HCT116 (cell line): Measurements from ENCODE around the gene APOL3. TPM values are rescaled to one million over a fixed set of nuclear protein-coding genes. Genes with fewer than 3 reads are reported as not detected.

ENCODE experiments used
- ATAC-seq: fragments of 200-7000 bp; cut with Tn5 transposase; 2 replicates; pipeline ENCODE4 v1.9.1; 2020; ENCODE audit warnings: mild to moderate bottlenecking, moderate library complexity
- BruUV-seq: library from RNA; stranded (reverse); fragments of 400-500 nt; replicated peaks from 2 replicates; lab custom pipeline; 2021; lab: Mats Ljungman, UMichigan
- CTCF ChIA-PET: fragments of 300-600 bp; sonication (Branson Sonifier 250); formaldehyde crosslinking; loops from one replicate; lab custom pipeline; 2021; ENCODE audit warnings: antibody characterized with exemption; lab: Charles Lee
- POLR2A ChIA-PET: fragments of 300-600, 350-600 bp; sonication (Branson Sonifier 250); formaldehyde crosslinking; loops from one replicate; lab custom pipeline; 2021; ENCODE audit warnings: antibody characterized with exemption; lab: Charles Lee
- RAD21 ChIA-PET, 2 experiments: fragments of 300-600 bp; sonication (Branson Sonifier 250); formaldehyde crosslinking; loops; one replicate each; lab custom pipeline; 2023; ENCODE audit warnings: low total read pairs in 2 of 2; ENCODE audit not compliant: uncharacterized antibody in 2 of 2, unreplicated experiment in 2 of 2, low non-redundant PET in 1 of 2; lab: Charles Lee
- DNase-seq: peaks from one replicate; pipeline ENCODE4 v3.0.0-alpha.2; 2010; ENCODE audit warnings: low read depth, low spot score
- H2AFZ ChIP-seq: fragments of 200-600 bp; shearing (Covaris generic), sonication (generic); 2 replicates; pipeline ENCODE4 v1.6.1; 2017; ENCODE audit warnings: low read depth, mixed run types, mixed read lengths, antibody characterized with exemption, low read length; ENCODE audit not compliant: poor library complexity, severe bottlenecking
- H3K27ac ChIP-seq: 2 replicates; pipeline ENCODE4 v1.5.1; 2012; ENCODE audit warnings: low read depth, low read length
- H3K27me3 ChIP-seq: fragments of 200-600 bp; sonication (generic); 2 replicates; pipeline ENCODE4 v1.6.1; 2016; ENCODE audit warnings: mixed run types, low read length, mixed read lengths; ENCODE audit not compliant: insufficient read depth
- H3K36me3 ChIP-seq, 2 experiments: fragments of 200-500 bp in 1 of 2; fragments of 200-600 bp in 1 of 2; sonication (Bioruptor generic) in 1 of 2; sonication (generic) in 1 of 2; 2 replicates each; pipeline versions ENCODE4 v1.5.1 to v1.6.1; 2014 to 2016; ENCODE audit warnings: low read length in 2 of 2, inconsistent platforms in 1 of 2, mixed read lengths in 1 of 2, mixed run types in 1 of 2; ENCODE audit not compliant: insufficient read depth in 2 of 2, control insufficient read depth in 1 of 2
- H3K4me1 ChIP-seq, 2 experiments: fragments of 200-600 bp in 1 of 2; sonication (generic) in 1 of 2; 2 replicates each; pipeline versions ENCODE4 v1.5.1 to v1.6.1; 2012 to 2017; ENCODE audit warnings: low read length in 2 of 2, inconsistent platforms in 1 of 2, mild to moderate bottlenecking in 1 of 2, mixed read lengths in 1 of 2, mixed run types in 1 of 2, moderate library complexity in 1 of 2; ENCODE audit not compliant: insufficient read depth in 2 of 2, control insufficient read depth in 1 of 2
- H3K4me2 ChIP-seq: fragments of 200-600 bp; sonication (generic); 2 replicates; pipeline ENCODE4 v1.6.1; 2017; ENCODE audit warnings: mixed run types, low read length, mixed read lengths
- H3K4me3 ChIP-seq, 2 experiments: fragments of 200-600 bp in 1 of 2; sonication (generic) in 1 of 2; replicated peaks in 1 of 2; 2 replicates each; pipeline ENCODE4 v1.5.1; 2011 to 2016; ENCODE audit warnings: low read length in 2 of 2, control low read depth in 1 of 2, low read depth in 1 of 2, mild to moderate bottlenecking in 1 of 2, mixed read lengths in 1 of 2, mixed run types in 1 of 2
- H3K79me2 ChIP-seq: fragments of 200-600 bp; sonication (generic); 2 replicates; pipeline ENCODE4 v1.6.1; 2017; ENCODE audit warnings: mild to moderate bottlenecking, mixed run types, low read length, moderate library complexity, mixed read lengths; ENCODE audit not compliant: insufficient read depth
- H3K9ac ChIP-seq: fragments of 200-600 bp; sonication (generic); 2 replicates; pipeline ENCODE4 v1.6.1; 2016; ENCODE audit warnings: low read length, mixed read lengths
- H3K9me2 ChIP-seq: fragments of 200-600 bp; sonication (generic), shearing (Covaris generic); 2 replicates; pipeline ENCODE4 v1.6.1; 2017; ENCODE audit warnings: mixed run types, mild to moderate bottlenecking, moderate library complexity; ENCODE audit not compliant: insufficient read depth
- H3K9me3 ChIP-seq, 2 experiments: fragments of 200-500 bp in 1 of 2; fragments of 200-600 bp in 1 of 2; sonication (Bioruptor generic) in 1 of 2; sonication (generic) in 1 of 2; 2 replicates each; pipeline ENCODE4 v1.6.1; 2014 to 2017; ENCODE audit warnings: low read length in 2 of 2, mixed read lengths in 2 of 2, inconsistent platforms in 1 of 2, low read depth in 1 of 2, mild to moderate bottlenecking in 1 of 2, mixed run types in 1 of 2, moderate library complexity in 1 of 2; ENCODE audit not compliant: control insufficient read depth in 1 of 2, insufficient read depth in 1 of 2
- H4K20me1 ChIP-seq: fragments of 200-600 bp; sonication (generic), shearing (Covaris generic); 2 replicates; pipeline ENCODE4 v1.6.1; 2017; ENCODE audit warnings: mixed run types, mild to moderate bottlenecking, moderate library complexity; ENCODE audit not compliant: insufficient read depth
- CEBPB ChIP-seq: IDR thresholded peaks from 2 replicates; pipeline ENCODE4 v1.6.1; 2012; ENCODE audit warnings: low read depth
- ELF1 ChIP-seq: IDR thresholded peaks from 2 replicates; pipeline ENCODE4 v1.6.1; 2012; ENCODE audit warnings: low read depth, borderline replicate concordance
- FOSL1 ChIP-seq: IDR thresholded peaks from 2 replicates; pipeline ENCODE4 v1.6.1; 2012; ENCODE audit warnings: low read depth
- POLR2A ChIP-seq: IDR thresholded peaks from 2 replicates; pipeline ENCODE4 v1.7.0; 2011; ENCODE audit warnings: borderline replicate concordance; ENCODE audit not compliant: insufficient read depth, insufficient read length; ENCODE audit errors: extremely low read depth
- RAD21 ChIP-seq: IDR thresholded peaks from 2 replicates; pipeline ENCODE4 v1.6.1; 2012; ENCODE audit warnings: low read depth, mild to moderate bottlenecking
- SIN3A ChIP-seq: IDR thresholded peaks from 2 replicates; pipeline ENCODE4 v1.6.1; 2012; ENCODE audit warnings: low read depth
- SP1 ChIP-seq: IDR thresholded peaks from 2 replicates; pipeline ENCODE4 v1.6.1; 2012; ENCODE audit warnings: low read depth
- SRF ChIP-seq: IDR thresholded peaks from 2 replicates; pipeline ENCODE4 v1.6.1; 2012; ENCODE audit warnings: low read depth
- YY1 ChIP-seq: IDR thresholded peaks from 2 replicates; pipeline ENCODE4 v1.6.1; 2011; ENCODE audit warnings: low read length, low read depth, moderate library complexity, mild to moderate bottlenecking; ENCODE audit not compliant: insufficient replicate concordance; ENCODE audit errors: extremely low read depth
- intact Hi-C: fragments of 100-400 bp; cut with micrococcal nuclease; formaldehyde crosslinking; loops from 2 replicates; pipeline ENCODE4 v1.10.0; 2022
- total RNA-seq: library from RNA; stranded (reverse); gene quantifications from one replicate; pipeline ENCODE4 v1.2.1, GENCODE V29; 2021; ENCODE audit not compliant: unreplicated experiment
- TF ChIP-seq, protein P1 (sequence below), 3 experiments: fragments of 200-600 bp in 1 of 3; sonication (generic) in 1 of 3; IDR thresholded peaks in 2 of 3; conservative IDR thresholded peaks in 1 of 3; 2 replicates each; pipeline ENCODE4 v1.5.1; 2012 to 2017; ENCODE audit warnings: low read depth in 2 of 3, low read length in 2 of 3, antibody characterized with exemption in 1 of 3, borderline replicate concordance in 1 of 3, control low read depth in 1 of 3, mild to moderate bottlenecking in 1 of 3, mixed read lengths in 1 of 3, mixed run types in 1 of 3, moderate library complexity in 1 of 3; ENCODE audit not compliant: insufficient read depth in 1 of 3

Gene APOL3
- total RNA-seq, 1 experiment from 2014 or later, result 0.49 TPM

DNA sequence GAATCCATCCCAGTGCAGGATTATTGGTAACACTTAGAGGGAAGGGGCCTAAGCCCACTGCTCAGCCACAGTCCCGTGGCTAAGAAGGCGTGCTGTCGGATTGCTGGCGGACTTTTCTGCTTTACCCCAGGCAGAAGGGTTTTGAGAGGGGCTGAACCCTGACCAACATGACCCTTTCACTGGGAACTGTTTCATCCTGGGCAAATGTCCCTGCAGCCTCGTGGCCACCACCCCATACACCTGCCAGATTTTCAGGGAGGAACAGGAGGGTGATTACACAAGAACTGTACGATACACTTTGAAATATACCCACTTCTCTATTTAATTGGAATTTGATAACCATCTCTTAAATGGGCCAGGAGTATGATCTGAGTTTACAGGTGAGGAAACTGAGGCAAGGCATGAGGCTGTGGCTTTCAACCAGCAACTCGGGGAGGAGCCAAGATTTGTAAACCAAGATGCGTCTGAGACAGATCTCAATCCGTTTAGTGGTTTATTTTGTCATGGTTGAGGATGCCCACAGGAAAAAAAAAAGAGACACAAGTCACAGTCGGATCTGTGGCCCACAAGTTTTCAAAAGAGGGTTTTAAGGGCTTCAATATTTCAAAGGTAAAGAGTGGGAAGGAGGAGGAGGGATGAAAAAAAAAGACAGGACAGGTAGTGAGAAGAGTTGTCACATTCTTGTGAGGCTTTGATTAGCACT, 6.1 kb upstream of the APOL3 start:
- DNase-seq (no peak), ATAC-seq (no peak)
- H3K9ac ChIP-seq, result no peak overlapping the region
- H3K9me2 ChIP-seq, result no peaks in the 10 kb centered on the region
- RAD21 ChIA-PET, result no interaction called here
- H3K27ac ChIP-seq, result no peak overlapping the region
- no TSS peak for BruUV-seq
- POLR2A ChIA-PET, result no interaction called here
- H3K27me3 ChIP-seq, result peaks cover 4% of the 10 kb centered on the region; the same call in 1 of the 2 replicates
- no peaks in the 10 kb centered on the region for H3K9me3 ChIP-seq
- no peak overlapping the region for H2AFZ ChIP-seq
- CTCF ChIA-PET, result no interaction called here
- H3K4me3 ChIP-seq, result no peak overlapping the region
- no peaks in the 10 kb centered on the region for H3K36me3 ChIP-seq
- no peak for TF ChIP-seq SRF
- TF ChIP-seq, protein P1, sequence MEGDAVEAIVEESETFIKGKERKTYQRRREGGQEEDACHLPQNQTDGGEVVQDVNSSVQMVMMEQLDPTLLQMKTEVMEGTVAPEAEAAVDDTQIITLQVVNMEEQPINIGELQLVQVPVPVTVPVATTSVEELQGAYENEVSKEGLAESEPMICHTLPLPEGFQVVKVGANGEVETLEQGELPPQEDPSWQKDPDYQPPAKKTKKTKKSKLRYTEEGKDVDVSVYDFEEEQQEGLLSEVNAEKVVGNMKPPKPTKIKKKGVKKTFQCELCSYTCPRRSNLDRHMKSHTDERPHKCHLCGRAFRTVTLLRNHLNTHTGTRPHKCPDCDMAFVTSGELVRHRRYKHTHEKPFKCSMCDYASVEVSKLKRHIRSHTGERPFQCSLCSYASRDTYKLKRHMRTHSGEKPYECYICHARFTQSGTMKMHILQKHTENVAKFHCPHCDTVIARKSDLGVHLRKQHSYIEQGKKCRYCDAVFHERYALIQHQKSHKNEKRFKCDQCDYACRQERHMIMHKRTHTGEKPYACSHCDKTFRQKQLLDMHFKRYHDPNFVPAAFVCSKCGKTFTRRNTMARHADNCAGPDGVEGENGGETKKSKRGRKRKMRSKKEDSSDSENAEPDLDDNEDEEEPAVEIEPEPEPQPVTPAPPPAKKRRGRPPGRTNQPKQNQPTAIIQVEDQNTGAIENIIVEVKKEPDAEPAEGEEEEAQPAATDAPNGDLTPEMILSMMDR (IDR thresholded peaks at IDR 0.05 in 2 of 3, conservative IDR thresholded peaks at IDR 0.05 in 1 of 3; ENCODE audit: borderline replicate concordance in 1 of 3, insufficient read depth in 1 of 3, low read depth in 2 of 3, low read length in 2 of 3), result no peak
- TF ChIP-seq FOSL1, result no peak
- TF ChIP-seq SIN3A, result no peak
- no peak for TF ChIP-seq SP1
- no peak for TF ChIP-seq CEBPB
- no peak for TF ChIP-seq RAD21
- TF ChIP-seq ELF1, result no peak
- no peak for TF ChIP-seq POLR2A
- no peak for TF ChIP-seq YY1
- no peaks in the 10 kb centered on the region for H3K4me1 ChIP-seq
- no peak overlapping the region for H3K4me2 ChIP-seq
- no peaks in the 10 kb centered on the region for H3K79me2 ChIP-seq
- intact Hi-C loops, result no loop called here
- no peaks in the 10 kb centered on the region for H4K20me1 ChIP-seq
